Lung (tissue), 12 donors: ENCODE results near the gene ADGRV1. TPM values are rescaled to one million over a fixed set of nuclear protein-coding genes. Genes with fewer than 3 reads are reported as not detected.

Experiments
- ATAC-seq: fragments of 200-7000 bp; cut with Tn5 transposase; one replicate; pipeline ENCODE4 v1.9.1; 2020; ENCODE audit warnings: moderate number of reproducible peaks; ENCODE audit not compliant: insufficient read depth, low FRiP score
- DNase-seq, 3 donors: peaks; one replicate each; pipeline ENCODE4 v3.0.0-alpha.2; 2013 to 2017
- H3K27ac ChIP-seq, 2 donors: one replicate each; pipeline ENCODE4 v1.5.1; 2013; ENCODE audit warnings: mild to moderate bottlenecking in 2 of 2, moderate library complexity in 2 of 2, control low read depth in 1 of 2, inconsistent platforms in 1 of 2, low read depth in 1 of 2, low read length in 1 of 2
- H3K27me3 ChIP-seq, 3 donors: one replicate each; pipeline ENCODE4 v1.5.1; 2013; ENCODE audit warnings: low read length in 2 of 3; ENCODE audit not compliant: control insufficient read depth in 3 of 3, insufficient read depth in 3 of 3
- H3K36me3 ChIP-seq, 4 donors: one replicate each; pipeline ENCODE4 v1.5.1; 2013; ENCODE audit warnings: low read length in 4 of 4, mild to moderate bottlenecking in 1 of 4, moderate library complexity in 1 of 4; ENCODE audit not compliant: control insufficient read depth in 4 of 4, insufficient read depth in 4 of 4
- H3K4me1 ChIP-seq, 5 donors: one replicate each; pipeline ENCODE4 v1.5.1; 2013; ENCODE audit warnings: low read length in 5 of 5, mild to moderate bottlenecking in 2 of 5, moderate library complexity in 1 of 5; ENCODE audit not compliant: control insufficient read depth in 5 of 5, insufficient read depth in 5 of 5
- H3K4me3 ChIP-seq: one replicate; pipeline ENCODE4 v1.5.1; 2013; ENCODE audit warnings: mild to moderate bottlenecking, control low read depth, moderate library complexity
- H3K9ac ChIP-seq, 2 donors: one replicate each; pipeline ENCODE4 v1.5.1; 2013; ENCODE audit warnings: low read length in 2 of 2, control low read depth in 1 of 2; ENCODE audit not compliant: insufficient read depth in 1 of 2
- H3K9me3 ChIP-seq, 4 donors: one replicate each; pipeline ENCODE4 v1.5.1; 2013; ENCODE audit warnings: low read length in 3 of 4, mild to moderate bottlenecking in 1 of 4, moderate library complexity in 1 of 4; ENCODE audit not compliant: control insufficient read depth in 4 of 4, insufficient read depth in 3 of 4
- WGBS, 2 donors: extraction: QIAGEN DNeasy Blood & Tissue Kit; methylation state at CpG; one replicate each; pipeline ENCODE4 v1.1.7; 2013; 5-methylcytosine and 5-hydroxymethylcytosine counted together
- polyA plus RNA-seq, 2 donors: library from polyadenylated mRNA; stranded (reverse); fragments of 200-250 nt; gene quantifications; one replicate each; pipeline ENCODE4 v1.2.1, GENCODE V29; 2013
- total RNA-seq, 2 donors: library from RNA; depleted of rRNA in 1 of 2; stranded (reverse); fragments of >200 nt in 1 of 2; gene quantifications; one replicate each; pipeline ENCODE4 v1.2.1, GENCODE V29; 2014 to 2021
- TF ChIP-seq, protein P1 (sequence below): IDR thresholded peaks from 2 replicates; pipeline ENCODE4 v1.5.1; 2012; ENCODE audit warnings: mild to moderate bottlenecking; ENCODE audit errors: control extremely low read depth, extremely low read depth
- donor health status: control.
- donor health status: control.
- donor health status: Bipolar disorder and iron deficiency.
- donor health status: healthy.
- donor health status: DM: yes; HTN: yes; CAD: no.

ADGRV1 gene
- total and polyA plus RNA-seq, 4 donors, result 3.6 to 66.2 (median 28.2) TPM

DNA sequence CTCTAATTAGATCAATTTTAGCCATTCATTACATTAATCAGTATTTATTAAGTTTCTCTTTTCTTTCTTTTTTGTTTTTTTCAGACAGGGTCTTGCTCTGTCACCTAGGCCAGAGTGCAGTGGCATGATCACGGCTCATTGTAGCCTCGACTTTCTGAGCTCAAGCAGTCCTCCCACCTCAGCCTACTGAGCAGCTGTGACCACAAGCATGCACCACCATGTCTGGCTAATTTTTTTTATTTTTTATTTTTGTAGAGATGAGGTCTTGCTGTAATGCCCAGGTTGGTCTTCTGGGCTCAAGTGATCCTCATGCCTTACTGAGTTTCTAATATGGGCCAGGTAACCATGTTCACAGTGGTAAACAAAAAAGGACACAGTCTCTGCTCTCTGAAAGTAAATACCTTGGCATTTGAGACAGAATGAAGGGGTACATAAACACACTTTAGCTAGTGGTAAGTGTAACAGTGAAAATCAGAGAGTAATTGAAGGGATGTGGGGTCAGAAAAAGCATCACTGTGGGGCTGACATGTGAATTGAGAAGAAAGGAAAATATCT lies 336.3 kb downstream of the ADGRV1 start:
- no peaks in the 10 kb centered on the region for H3K9me3 ChIP-seq
- no peak overlapping the region for H3K4me3 ChIP-seq
- H3K9ac ChIP-seq, result no peak overlapping the region
- DNase-seq (no peak), ATAC-seq (no peak)
- 92 to 93% methylated on average over 2 of the region's 2 CpGs for WGBS, 2 donors
- no peaks in the 10 kb centered on the region for H3K4me1 ChIP-seq
- TF ChIP-seq, protein P1, sequence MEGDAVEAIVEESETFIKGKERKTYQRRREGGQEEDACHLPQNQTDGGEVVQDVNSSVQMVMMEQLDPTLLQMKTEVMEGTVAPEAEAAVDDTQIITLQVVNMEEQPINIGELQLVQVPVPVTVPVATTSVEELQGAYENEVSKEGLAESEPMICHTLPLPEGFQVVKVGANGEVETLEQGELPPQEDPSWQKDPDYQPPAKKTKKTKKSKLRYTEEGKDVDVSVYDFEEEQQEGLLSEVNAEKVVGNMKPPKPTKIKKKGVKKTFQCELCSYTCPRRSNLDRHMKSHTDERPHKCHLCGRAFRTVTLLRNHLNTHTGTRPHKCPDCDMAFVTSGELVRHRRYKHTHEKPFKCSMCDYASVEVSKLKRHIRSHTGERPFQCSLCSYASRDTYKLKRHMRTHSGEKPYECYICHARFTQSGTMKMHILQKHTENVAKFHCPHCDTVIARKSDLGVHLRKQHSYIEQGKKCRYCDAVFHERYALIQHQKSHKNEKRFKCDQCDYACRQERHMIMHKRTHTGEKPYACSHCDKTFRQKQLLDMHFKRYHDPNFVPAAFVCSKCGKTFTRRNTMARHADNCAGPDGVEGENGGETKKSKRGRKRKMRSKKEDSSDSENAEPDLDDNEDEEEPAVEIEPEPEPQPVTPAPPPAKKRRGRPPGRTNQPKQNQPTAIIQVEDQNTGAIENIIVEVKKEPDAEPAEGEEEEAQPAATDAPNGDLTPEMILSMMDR, result no peak
- H3K27me3 ChIP-seq, result no peaks in the 10 kb centered on the region
- no peak overlapping the region for H3K27ac ChIP-seq
- no peaks in the 10 kb centered on the region for H3K36me3 ChIP-seq

DNA sequence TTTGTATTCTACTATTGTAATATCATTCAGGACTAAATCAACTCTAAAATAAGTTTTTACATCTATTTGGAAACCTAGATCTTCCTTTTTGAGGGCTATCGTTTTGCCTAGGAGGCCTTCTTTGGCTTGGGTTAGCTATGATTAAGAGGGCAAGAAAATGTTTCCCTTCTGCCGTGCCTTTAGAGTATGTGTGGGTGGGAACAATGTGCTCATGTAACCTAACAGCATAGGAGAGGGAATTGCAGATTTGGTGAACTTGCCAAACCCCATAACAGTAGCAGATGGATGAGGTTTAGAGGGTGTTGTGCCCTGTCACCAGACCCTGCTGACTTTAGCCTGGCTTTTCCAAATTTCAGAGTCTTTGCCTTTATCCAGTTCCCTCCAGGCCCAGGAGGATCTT lies 339.0 kb downstream of the ADGRV1 start:
- no peaks in the 10 kb centered on the region for H3K27me3 ChIP-seq
- TF ChIP-seq, protein P1, result no peak
- DNase-seq, result no peak
- no peak overlapping the region for H3K9ac ChIP-seq
- H3K9me3 ChIP-seq, result no peaks in the 10 kb centered on the region
- H3K36me3 ChIP-seq, result no peaks in the 10 kb centered on the region
- ATAC-seq, result no peak
- no peak overlapping the region for H3K4me3 ChIP-seq
- no peaks in the 10 kb centered on the region for H3K4me1 ChIP-seq
- H3K27ac ChIP-seq, result no peak overlapping the region
- 84 to 98% methylated on average over 2 of the region's 2 CpGs for WGBS, 2 donors

DNA sequence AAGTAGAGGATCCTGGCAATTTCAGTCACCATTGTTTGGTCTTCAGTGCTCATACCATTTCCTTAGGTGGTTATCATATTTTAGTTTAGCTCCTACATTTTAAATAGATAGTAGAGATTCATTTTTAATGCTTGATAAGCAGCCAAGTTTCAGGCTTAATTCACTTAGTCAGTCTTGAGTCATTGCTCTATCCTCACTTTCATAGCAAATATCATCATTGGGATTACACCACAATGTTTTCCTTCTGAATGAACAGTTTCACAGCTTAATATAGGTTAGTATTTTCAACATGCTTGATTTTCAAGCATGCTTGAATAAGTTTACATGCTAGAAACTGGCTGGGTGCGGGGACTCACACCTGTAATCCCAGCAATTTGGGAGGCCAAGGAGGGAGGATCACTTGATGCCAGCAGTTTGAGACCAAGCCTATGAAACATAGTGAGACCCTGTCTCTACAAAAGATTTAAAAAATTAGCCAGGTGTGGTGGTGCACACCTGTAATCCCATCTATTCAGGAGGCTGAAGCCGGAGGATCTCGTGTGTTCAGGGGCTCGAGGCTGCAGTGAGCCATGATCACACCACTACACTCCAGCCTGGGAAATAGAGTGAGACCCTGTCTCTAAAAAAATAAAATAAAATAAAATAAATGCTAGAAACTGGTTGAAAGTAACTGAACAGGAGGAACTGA lies 339.9 kb downstream of the ADGRV1 start:
- no peak for DNase-seq
- no peak overlapping the region for H3K9ac ChIP-seq
- no peak for ATAC-seq
- H3K36me3 ChIP-seq, result no peaks in the 10 kb centered on the region
- no peak overlapping the region for H3K4me3 ChIP-seq
- no peaks in the 10 kb centered on the region for H3K4me1 ChIP-seq
- WGBS, 2 donors, result 96% methylated on average over 4 of the region's 4 CpGs
- no peaks in the 10 kb centered on the region for H3K9me3 ChIP-seq
- TF ChIP-seq, protein P1, result no peak
- H3K27ac ChIP-seq, result no peak overlapping the region
- H3K27me3 ChIP-seq, result no peaks in the 10 kb centered on the region
